Stimulated activated CD8-positive, alpha-beta memory T cell treated with anti-CD3 and anti-CD28 coated beads, Interleukin-15, amount 100 ng/mL, for 24 hours (primary cell): ENCODE results near the gene XAF1.
"Not testable (repeated sequence)": the region's sequence is repeated elsewhere in the genome, so short reads cannot be mapped to it uniquely, and the experiment has no call there.

ENCODE experiments used
- DNase-seq: peaks from one replicate; pipeline ENCODE4 v3.0.0-alpha.2; 2020; ENCODE audit warnings: low read depth

The XAF1 gene

DNA sequence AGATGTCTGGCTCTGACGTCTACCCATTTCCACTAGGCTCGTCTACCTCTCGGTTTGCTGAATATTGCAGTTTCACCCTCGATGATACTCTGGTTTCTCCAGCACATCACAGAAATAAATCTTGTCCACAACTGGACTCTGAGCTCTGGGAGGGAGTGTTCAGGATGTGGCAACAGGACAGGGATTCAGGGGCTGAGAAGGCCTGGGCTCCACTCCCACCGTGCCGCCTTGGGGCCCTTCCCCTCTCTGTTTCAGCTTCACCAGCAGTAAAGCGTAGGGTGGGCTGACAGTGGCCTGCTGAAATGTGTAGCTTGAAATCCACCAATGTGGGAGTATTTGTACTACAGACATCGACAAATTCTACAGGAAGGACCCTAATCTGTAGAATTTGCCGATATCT, 55.7 kb downstream of the XAF1 start:
- no peak for DNase-seq

DNA sequence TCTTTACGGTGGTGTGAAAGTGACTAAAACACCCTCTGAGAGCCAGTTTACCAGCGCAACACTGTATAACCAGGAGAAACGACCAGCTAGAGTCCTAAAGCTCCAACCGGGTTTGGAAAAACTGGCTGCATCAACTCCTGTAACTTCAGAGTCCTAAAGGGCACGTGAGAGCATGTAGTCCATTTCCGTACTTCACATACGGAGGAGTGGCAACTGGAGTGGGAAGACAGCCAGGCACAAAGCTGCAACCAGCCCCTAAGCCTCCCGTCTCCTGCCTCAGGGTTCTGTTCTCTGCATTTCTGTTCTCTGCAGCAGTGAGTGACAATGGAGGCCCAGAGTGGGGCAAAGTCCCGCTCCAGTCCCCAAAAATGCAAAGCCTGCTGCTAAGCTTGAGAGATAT, 56.4 kb downstream of the XAF1 start:
- DNase-seq: no peak

DNA sequence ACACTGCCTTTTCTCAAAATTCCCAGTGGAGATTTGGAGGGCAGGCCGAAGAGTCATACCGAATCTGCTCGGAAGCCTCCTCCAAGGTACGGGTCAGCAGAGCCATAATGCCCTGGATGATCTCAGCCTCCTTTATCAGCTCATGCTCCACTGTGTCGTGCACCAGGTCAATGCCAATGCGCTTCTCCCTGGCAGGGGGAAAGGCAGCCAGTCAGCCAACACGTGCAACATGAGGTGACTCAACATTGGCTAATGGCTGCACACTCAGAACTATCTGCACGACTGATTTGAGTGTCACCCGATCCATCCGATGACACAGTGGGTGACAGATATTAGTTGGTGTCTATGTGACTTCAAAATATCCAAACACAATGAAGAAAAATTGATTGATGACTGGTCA, 59.9 kb downstream of the XAF1 start:
- DNase-seq: no peak

GRCh38 chr17:6816368-6816767, 60.5 kb downstream of the XAF1 start:
- not testable (repeated sequence) for DNase-seq

- DNase-seq: no peak
These were observed 63.1 kb downstream of the XAF1 start for GRCh38 chr17:6818938-6819337.

DNA sequence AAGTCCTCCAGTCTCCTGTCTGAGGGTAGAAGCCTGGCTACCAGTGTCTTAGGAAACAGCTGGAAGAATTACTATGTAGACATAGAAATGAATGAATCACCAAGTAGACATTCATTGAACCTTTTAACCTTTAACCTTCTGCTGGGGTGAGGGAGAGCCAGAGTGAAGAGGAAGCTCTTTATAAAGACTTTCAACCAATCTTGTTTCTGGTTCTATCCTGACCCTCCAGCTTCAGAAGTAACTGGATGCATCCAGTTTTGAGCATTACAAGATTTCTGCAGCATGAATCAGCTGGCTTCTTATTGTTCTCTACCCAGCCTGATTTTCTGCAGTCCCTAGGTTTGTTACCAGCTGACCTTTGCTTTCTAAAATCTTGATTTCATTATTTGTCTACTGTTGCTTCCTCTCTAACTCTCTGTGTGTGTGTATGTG, 67.2 kb downstream of the XAF1 start:
- DNase-seq: no peak
